Right atrium auricular region (tissue), 2 donors: ENCODE results near the gene OSBPL7. TPM values are rescaled to one million over a fixed set of nuclear protein-coding genes. Genes with fewer than 3 reads are reported as not detected.

ENCODE experiments used
- DNase-seq: peaks from one replicate; pipeline ENCODE4 v3.0.0-alpha.2; 2019; ENCODE audit warnings: low spot score
- H3K27ac ChIP-seq, 2 donors: fragments of 200-600 bp; sonication (generic); 1 replicate in 1 of 2; 2 replicates in 1 of 2; pipeline ENCODE4 v1.5.1; 2016 to 2019
- H3K27me3 ChIP-seq, 2 donors: fragments of 200-600 bp; sonication (generic); one replicate each; pipeline versions ENCODE4 v1.5.1 to v1.6.0; 2017 to 2019
- H3K36me3 ChIP-seq: fragments of 200-600 bp; sonication (generic); one replicate; pipeline ENCODE4 v1.5.1; 2016
- H3K4me1 ChIP-seq, 2 donors: fragments of 200-600 bp; sonication (generic); one replicate each; pipeline versions ENCODE4 v1.5.1 to v1.6.0; 2017 to 2019
- H3K4me3 ChIP-seq, 2 donors: fragments of 200-600 bp; sonication (generic); 1 replicate in 1 of 2; 2 replicates in 1 of 2; pipeline ENCODE4 v1.5.1; 2017 to 2019; ENCODE audit warnings: mild to moderate bottlenecking in 1 of 2, moderate library complexity in 1 of 2
- H3K9me3 ChIP-seq, 2 donors: fragments of 200-600 bp; sonication (generic); one replicate each; pipeline ENCODE4 v1.5.1; 2019
- total RNA-seq, 2 donors: library from RNA; depleted of rRNA; stranded (reverse); fragments of >200 nt; gene quantifications; one replicate each; pipeline ENCODE4 v1.1.0, GENCODE V29; 2016
- TF ChIP-seq, protein P1 (sequence below), 2 donors: fragments of 200-600 bp; sonication (generic); IDR thresholded peaks; one replicate each; pipeline ENCODE4 v1.5.1; 2019; ENCODE audit warnings: antibody characterized with exemption in 2 of 2

Gene OSBPL7
- total RNA-seq, 2 donors from 2014 or later: 2.3 to 3.6 TPM

DNA sequence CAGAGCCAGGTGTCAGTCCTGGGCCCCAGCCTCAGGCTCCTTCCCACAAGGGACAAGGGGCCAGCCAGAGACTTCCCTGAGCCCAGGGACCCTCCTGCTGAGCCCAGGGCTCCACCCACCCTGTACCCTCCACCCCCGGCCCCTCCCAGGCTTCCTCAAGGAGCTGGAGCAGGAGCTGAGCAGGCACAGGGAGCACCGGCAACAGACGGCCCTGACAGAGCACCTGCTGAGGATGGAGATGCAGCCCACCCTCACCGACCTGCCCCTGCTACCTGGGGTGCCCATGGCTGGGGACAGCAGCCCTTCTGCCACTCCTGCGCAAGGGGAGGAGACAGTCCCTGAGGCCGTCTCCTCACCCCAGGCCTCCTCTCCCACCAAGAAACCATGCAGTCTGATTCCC, 15.0 kb upstream of the OSBPL7 start:
- peaks cover 5% of the 10 kb centered on the region for H3K36me3 ChIP-seq
- TF ChIP-seq, protein P1, sequence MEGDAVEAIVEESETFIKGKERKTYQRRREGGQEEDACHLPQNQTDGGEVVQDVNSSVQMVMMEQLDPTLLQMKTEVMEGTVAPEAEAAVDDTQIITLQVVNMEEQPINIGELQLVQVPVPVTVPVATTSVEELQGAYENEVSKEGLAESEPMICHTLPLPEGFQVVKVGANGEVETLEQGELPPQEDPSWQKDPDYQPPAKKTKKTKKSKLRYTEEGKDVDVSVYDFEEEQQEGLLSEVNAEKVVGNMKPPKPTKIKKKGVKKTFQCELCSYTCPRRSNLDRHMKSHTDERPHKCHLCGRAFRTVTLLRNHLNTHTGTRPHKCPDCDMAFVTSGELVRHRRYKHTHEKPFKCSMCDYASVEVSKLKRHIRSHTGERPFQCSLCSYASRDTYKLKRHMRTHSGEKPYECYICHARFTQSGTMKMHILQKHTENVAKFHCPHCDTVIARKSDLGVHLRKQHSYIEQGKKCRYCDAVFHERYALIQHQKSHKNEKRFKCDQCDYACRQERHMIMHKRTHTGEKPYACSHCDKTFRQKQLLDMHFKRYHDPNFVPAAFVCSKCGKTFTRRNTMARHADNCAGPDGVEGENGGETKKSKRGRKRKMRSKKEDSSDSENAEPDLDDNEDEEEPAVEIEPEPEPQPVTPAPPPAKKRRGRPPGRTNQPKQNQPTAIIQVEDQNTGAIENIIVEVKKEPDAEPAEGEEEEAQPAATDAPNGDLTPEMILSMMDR (IDR thresholded peaks at IDR 0.05): no peak
- H3K4me3 ChIP-seq: no peak overlapping the region
- H3K9me3 ChIP-seq: no peaks in the 10 kb centered on the region
- H3K27ac ChIP-seq: no peak overlapping the region
- no peaks in the 10 kb centered on the region for H3K27me3 ChIP-seq
- no peak for DNase-seq
- H3K4me1 ChIP-seq: peaks cover 0 to 30% of the 10 kb centered on the region in 2 donors

DNA sequence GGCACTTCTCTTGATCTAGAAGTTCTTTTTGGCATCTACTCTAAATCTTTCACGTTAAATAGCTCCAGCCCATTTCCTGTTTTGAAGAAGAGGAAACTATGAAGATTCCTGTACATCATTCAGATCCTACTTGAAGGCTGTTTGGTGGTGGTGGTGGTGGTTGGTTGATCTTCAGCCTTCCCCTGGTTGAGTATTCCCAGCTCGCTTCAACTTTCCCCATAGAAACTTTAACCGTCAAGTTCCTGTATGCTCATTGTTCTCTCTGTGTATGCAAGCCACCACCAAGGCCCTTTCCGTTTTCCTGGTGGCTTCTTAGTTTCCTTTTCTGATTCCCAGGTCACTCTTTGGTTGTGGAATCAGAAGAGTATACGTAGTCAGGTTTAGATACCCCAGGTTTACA, 13.2 kb upstream of the OSBPL7 start:
- Histone ChIP-seq H3K4me1 (peaks cover 0 to 28% of the 10 kb centered on the region in 2 donors), H3K27me3 (no peaks in the 10 kb centered on the region), H3K9me3 (no peaks in the 10 kb centered on the region), H3K4me3 (no peak overlapping the region), H3K36me3 (peaks cover 5% of the 10 kb centered on the region), H3K27ac (no peak overlapping the region)
- DNase-seq: no peak
- TF ChIP-seq, protein P1 (IDR thresholded peaks at IDR 0.05): no peak

DNA sequence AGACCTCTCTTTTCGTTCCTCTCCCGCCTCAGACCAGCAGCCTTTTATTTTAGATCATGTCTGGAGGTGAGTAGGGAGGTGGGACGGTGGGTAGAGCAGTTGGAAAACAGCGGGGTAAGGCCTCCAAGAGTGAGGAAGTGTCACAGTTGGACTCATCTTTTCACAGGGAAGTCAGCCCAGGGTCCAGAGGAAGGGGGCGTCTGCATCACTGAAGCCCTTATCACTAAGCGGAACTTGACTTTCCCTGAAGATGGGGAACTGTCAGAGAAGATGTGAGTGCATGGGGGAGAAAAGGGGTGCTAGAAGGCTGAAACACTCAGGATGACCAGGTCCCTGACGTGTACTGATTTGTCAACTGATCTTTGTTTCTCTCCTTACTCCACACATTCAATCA, 10.3 kb upstream of the OSBPL7 start:
- peak overlapping the region; percentile 68 to 85 for H3K4me3 ChIP-seq
- H3K27ac ChIP-seq: no peak overlapping the region
- TF ChIP-seq, protein P1 (IDR thresholded peaks at IDR 0.05): no peak
- no peaks in the 10 kb centered on the region for H3K9me3 ChIP-seq
- no peaks in the 10 kb centered on the region for H3K27me3 ChIP-seq
- H3K4me1 ChIP-seq: peaks cover 0 to 17% of the 10 kb centered on the region in 2 donors
- no peak for DNase-seq
- peaks cover 22% of the 10 kb centered on the region for H3K36me3 ChIP-seq

DNA sequence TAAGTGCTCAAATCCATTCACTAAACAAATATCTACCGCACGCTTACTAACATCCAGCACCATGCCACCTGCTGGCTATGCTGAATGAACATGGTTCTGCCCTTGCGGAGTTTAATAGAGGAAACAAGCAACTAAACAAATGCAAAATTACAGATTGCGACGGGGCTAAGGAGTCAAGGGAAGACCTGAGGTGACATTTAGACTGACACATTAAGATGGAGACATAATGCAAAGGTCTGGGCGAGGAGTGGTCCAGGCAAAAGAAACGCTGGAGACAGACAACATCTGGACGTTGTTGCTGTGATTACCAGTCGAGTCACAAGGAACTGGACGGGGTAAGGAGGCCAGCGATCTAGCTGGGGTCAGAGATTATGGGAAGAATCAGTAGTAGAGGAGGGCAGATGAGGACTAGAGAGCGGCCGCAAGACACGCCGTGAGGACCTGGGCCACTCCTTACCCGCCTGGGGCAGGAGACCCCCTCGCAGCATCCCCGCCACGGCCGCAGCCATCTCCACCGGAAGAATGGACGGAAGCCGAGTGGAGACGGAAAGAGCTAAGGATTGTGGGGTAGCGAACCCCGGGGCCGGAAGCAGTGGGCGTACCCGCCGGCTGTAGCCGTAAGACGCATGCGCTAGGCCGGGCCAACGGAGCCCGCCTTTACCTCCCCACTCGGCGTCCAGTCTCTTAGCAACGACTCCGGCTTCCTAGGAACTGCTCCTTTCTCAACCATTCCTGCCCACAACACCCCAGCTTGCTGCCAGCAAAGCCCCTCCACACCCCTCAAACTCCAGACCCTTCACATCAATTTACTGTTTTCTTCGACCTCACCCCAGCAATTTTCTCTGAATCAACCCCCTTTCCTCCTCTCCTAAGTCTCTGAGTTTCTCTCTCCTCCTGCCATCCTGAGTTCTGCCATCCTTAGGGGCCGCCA, 9.7 kb upstream of the OSBPL7 start, which contains the start of the genes LRRC46 and MRPL10:
Gene LRRC46 (plus strand): TSS at position 668 of the 931 bp plus-strand sequence. CDS start 320 bp downstream, outside the sequence.
Gene MRPL10 (minus strand): TSS at position 539 of the 931 bp plus-strand sequence. CDS start 30 bp downstream, at position 509.
- no peaks in the 10 kb centered on the region for H3K9me3 ChIP-seq
- H3K36me3 ChIP-seq: peaks cover 25% of the 10 kb centered on the region
- TF ChIP-seq, protein P1 (IDR thresholded peaks at IDR 0.05): no peak
- H3K27ac ChIP-seq: peak within 1 kb of the TSS; percentile 48 to 75
- H3K4me1 ChIP-seq: peaks cover 0 to 17% of the 10 kb centered on the region in 2 donors
- H3K27me3 ChIP-seq: no peaks in the 10 kb centered on the region
- peak within 1 kb of the TSS; percentile 68 to 85 for H3K4me3 ChIP-seq
- peak; percentile 93 for DNase-seq

DNA sequence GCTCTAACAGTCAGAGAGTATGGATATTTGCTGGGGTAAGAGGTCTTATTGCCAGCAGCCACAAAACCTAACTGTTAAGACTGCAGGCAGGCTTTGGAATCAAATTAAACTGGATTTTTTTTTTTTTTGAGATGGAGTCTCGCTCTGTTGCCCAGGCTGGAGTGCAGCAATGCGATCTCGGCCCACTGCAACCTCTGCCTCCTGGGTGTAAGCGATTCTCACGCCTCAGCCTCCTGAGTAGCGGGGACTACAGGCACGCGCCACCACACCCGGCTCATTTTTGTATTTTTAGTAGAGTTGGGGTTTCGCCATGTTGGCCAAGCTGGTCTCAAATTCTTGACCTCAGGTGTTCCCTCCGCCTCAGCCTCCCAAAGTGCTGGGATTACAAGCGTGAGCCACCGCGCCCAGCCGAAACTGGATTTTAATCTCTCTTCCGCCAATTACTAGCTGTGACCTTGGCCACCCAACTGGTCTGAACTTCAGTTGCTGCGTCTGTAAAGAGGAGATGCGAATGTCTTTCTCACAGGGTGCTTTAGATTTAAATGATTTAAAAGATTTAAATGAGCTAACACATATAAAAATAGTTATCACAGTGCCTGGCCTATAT, 8.9 kb upstream of the OSBPL7 start:
- TF ChIP-seq, protein P1 (IDR thresholded peaks at IDR 0.05): no peak
- Histone ChIP-seq H3K27ac (peak overlapping the region; percentile 48 to 75), H3K4me1 (peaks cover 0 to 17% of the 10 kb centered on the region in 2 donors), H3K27me3 (no peaks in the 10 kb centered on the region), H3K4me3 (peak overlapping the region; percentile 68 to 85), H3K9me3 (no peaks in the 10 kb centered on the region), H3K36me3 (peaks cover 32% of the 10 kb centered on the region)
- DNase-seq: no peak
